IMR-90 (cell line): ENCODE results near the gene DLX1. TPM values are rescaled to one million over a fixed set of nuclear protein-coding genes. Genes with fewer than 3 reads are reported as not detected.

Experiments
- ATAC-seq: fragments of 200-7000 bp; cut with Tn5 transposase; 2 replicates; pipeline ENCODE4 v1.9.1; 2020; ENCODE audit warnings: low read depth, mild to moderate bottlenecking, moderate library complexity
- BruUV-seq: library from RNA; stranded (reverse); fragments of 400-500 nt; replicated peaks from 2 replicates; lab custom pipeline; 2021; lab: Mats Ljungman, UMichigan
- CTCF ChIA-PET: fragments of 300-600 bp; formaldehyde crosslinking; extraction: SDS; loops from one replicate; lab custom pipeline; 2021; ENCODE audit warnings: antibody characterized with exemption; lab: Yijun Ruan, JAX
- POLR2A ChIA-PET: fragments of 300-600 bp; sonication (Branson Sonifier 250); formaldehyde crosslinking; loops from one replicate; lab custom pipeline; 2022; ENCODE audit warnings: antibody characterized with exemption; ENCODE audit not compliant: unreplicated experiment; lab: Charles Lee
- DNase-seq: peaks from one replicate; pipeline ENCODE4 v3.0.0; 2013
- H2AFZ ChIP-seq: replicated peaks from 2 replicates; pipeline ENCODE3; 2013; ENCODE audit warnings: low read length, mild to moderate bottlenecking; ENCODE audit not compliant: poor library complexity
- H2AK5ac ChIP-seq: 2 replicates; pipeline ENCODE4 v1.6.1; 2013; ENCODE audit warnings: low read depth, low read length, inconsistent platforms
- H2AK9ac ChIP-seq: replicated peaks from 2 replicates; pipeline ENCODE3; 2013; ENCODE audit warnings: mild to moderate bottlenecking, low read depth, low read length, moderate library complexity; ENCODE audit not compliant: poor library complexity
- H2BK120ac ChIP-seq: 2 replicates; pipeline ENCODE4 v1.6.1; 2013; ENCODE audit warnings: low read depth, low read length, inconsistent platforms
- H2BK15ac ChIP-seq: 3 replicates; pipeline ENCODE4 v1.6.1; 2013; ENCODE audit warnings: low read depth, low read length, inconsistent platforms
- H2BK20ac ChIP-seq: 2 replicates; pipeline ENCODE4 v1.6.1; 2013; ENCODE audit warnings: low read depth, mild to moderate bottlenecking, inconsistent platforms, low read length, moderate library complexity
- H2BK5ac ChIP-seq: 2 replicates; pipeline ENCODE4 v1.6.1; 2013; ENCODE audit warnings: mild to moderate bottlenecking, low read depth, low read length, inconsistent platforms; ENCODE audit not compliant: poor library complexity, severe bottlenecking
- H3K14ac ChIP-seq: replicated peaks from 2 replicates; pipeline ENCODE4 v1.6.1; 2013; ENCODE audit warnings: low read depth, low read length, inconsistent platforms
- H3K18ac ChIP-seq: 2 replicates; pipeline ENCODE4 v1.6.1; 2013; ENCODE audit warnings: low read depth, low read length, control low read depth
- H3K23ac ChIP-seq: 2 replicates; pipeline ENCODE4 v1.6.1; 2013; ENCODE audit warnings: low read depth, low read length, inconsistent platforms
- H3K27ac ChIP-seq: 2 replicates; pipeline ENCODE4 v1.5.1; 2013; ENCODE audit warnings: mild to moderate bottlenecking, control low read depth, low read length; ENCODE audit not compliant: insufficient read depth
- H3K27me3 ChIP-seq: 2 replicates; pipeline ENCODE4 v1.6.1; 2013; ENCODE audit warnings: low read length; ENCODE audit not compliant: control insufficient read depth, insufficient read depth
- H3K36me3 ChIP-seq: 2 replicates; pipeline ENCODE4 v1.6.1; 2013; ENCODE audit warnings: low read length, mixed read lengths; ENCODE audit not compliant: control insufficient read depth, insufficient read depth
- H3K4ac ChIP-seq: 2 replicates; pipeline ENCODE4 v1.6.1; 2013; ENCODE audit warnings: low read depth, low read length, inconsistent platforms
- H3K4me1 ChIP-seq: 2 replicates; pipeline ENCODE4 v1.6.1; 2013; ENCODE audit warnings: low read length, mixed read lengths; ENCODE audit not compliant: control insufficient read depth, insufficient read depth
- H3K4me2 ChIP-seq: 2 replicates; pipeline ENCODE4 v1.6.1; 2013; ENCODE audit warnings: low read depth, mild to moderate bottlenecking, control low read depth, low read length, moderate library complexity
- H3K4me3 ChIP-seq: 2 replicates; pipeline ENCODE4 v1.5.1; 2013; ENCODE audit warnings: low read depth, mild to moderate bottlenecking, control low read depth, low read length, moderate library complexity; ENCODE audit not compliant: insufficient read depth
- H3K56ac ChIP-seq: 2 replicates; pipeline ENCODE4 v1.6.1; 2013; ENCODE audit warnings: low read length, inconsistent platforms; ENCODE audit not compliant: insufficient read depth; ENCODE audit errors: extremely low read depth
- H3K79me1 ChIP-seq, 2 experiments: 2 replicates each; pipeline ENCODE4 v1.6.1; 2013; ENCODE audit warnings: low read length in 2 of 2, inconsistent platforms in 1 of 2, low read depth in 1 of 2
- H3K9ac ChIP-seq: 2 replicates; pipeline ENCODE4 v1.6.1; 2013; ENCODE audit warnings: low read depth, low read length, control low read depth
- H3K9me1 ChIP-seq: 2 replicates; pipeline ENCODE4 v1.6.1; 2013; ENCODE audit warnings: low read length, inconsistent platforms; ENCODE audit not compliant: insufficient read depth
- H3K9me3 ChIP-seq: 2 replicates; pipeline ENCODE4 v1.6.1; 2013; ENCODE audit warnings: low read length; ENCODE audit not compliant: control insufficient read depth, insufficient read depth
- H4K20me1 ChIP-seq: 2 replicates; pipeline ENCODE4 v1.6.1; 2013; ENCODE audit warnings: low read length, inconsistent platforms; ENCODE audit not compliant: insufficient read depth
- H4K5ac ChIP-seq: 2 replicates; pipeline ENCODE4 v1.6.1; 2013; ENCODE audit warnings: mild to moderate bottlenecking, low read depth, low read length, control low read depth
- H4K8ac ChIP-seq, 2 experiments: 2 replicates each; pipeline ENCODE4 v1.6.1; 2013; ENCODE audit warnings: low read depth in 2 of 2, low read length in 2 of 2, control low read depth in 1 of 2, inconsistent platforms in 1 of 2
- H4K91ac ChIP-seq: 2 replicates; pipeline ENCODE4 v1.6.1; 2013; ENCODE audit warnings: low read depth, low read length, inconsistent platforms; ENCODE audit not compliant: insufficient read depth
- BHLHE40 ChIP-seq: fragments of 150-350 bp; IDR thresholded peaks from 2 replicates; pipeline ENCODE4 v1.6.1; 2016; ENCODE audit warnings: mild to moderate bottlenecking, low read depth, low read length
- CEBPB ChIP-seq: IDR thresholded peaks from 2 replicates; pipeline ENCODE4 v1.6.1; 2012; ENCODE audit warnings: low read depth, low read length, improper control_type of control experiment
- CHD1 ChIP-seq: IDR thresholded peaks from 2 replicates; pipeline ENCODE4 v1.6.1; 2012; ENCODE audit warnings: low read depth, low read length, improper control_type of control experiment
- CTCF ChIP-seq: conservative IDR thresholded peaks from 2 replicates; pipeline ENCODE4 v1.5.1; 2012; ENCODE audit warnings: mild to moderate bottlenecking, low read depth, low read length, improper control_type of control experiment
- ELK1 ChIP-seq: fragments of 150-350 bp; IDR thresholded peaks from 2 replicates; pipeline ENCODE4 v1.6.1; 2016; ENCODE audit warnings: low read depth, mild to moderate bottlenecking, low read length, moderate library complexity, borderline replicate concordance
- FOS ChIP-seq: fragments of 150-350 bp; IDR thresholded peaks from 2 replicates; pipeline ENCODE4 v1.6.1; 2016; ENCODE audit warnings: low read depth, low read length
- MAZ ChIP-seq: IDR thresholded peaks from 2 replicates; pipeline ENCODE4 v1.6.1; 2012; ENCODE audit warnings: low read depth, mild to moderate bottlenecking, low read length, improper control_type of control experiment, moderate library complexity, borderline replicate concordance
- MXI1 ChIP-seq: IDR thresholded peaks from 2 replicates; pipeline ENCODE4 v1.6.1; 2012; ENCODE audit warnings: low read depth, mild to moderate bottlenecking, low read length, moderate library complexity, borderline replicate concordance
- NFE2L2 ChIP-seq: fragments of 150-350 bp; IDR thresholded peaks from 2 replicates; pipeline ENCODE4 v1.6.1; 2016; ENCODE audit warnings: low read depth, mild to moderate bottlenecking, low read length
- RAD21 ChIP-seq: IDR thresholded peaks from 2 replicates; pipeline ENCODE4 v1.6.1; 2012; ENCODE audit warnings: low read length, improper control_type of control experiment
- RFX5 ChIP-seq: IDR thresholded peaks from 2 replicates; pipeline ENCODE4 v1.8.0; 2012; ENCODE audit warnings: low read depth, mild to moderate bottlenecking, low read length, moderate library complexity
- SMC3 ChIP-seq: fragments of 150-350 bp; IDR thresholded peaks from 2 replicates; pipeline ENCODE4 v1.6.1; 2016; ENCODE audit warnings: low read depth, mild to moderate bottlenecking, antibody characterized with exemption, low read length, moderate library complexity
- WGBS, 2 experiments: methylation state at CpG; one replicate each; pipeline versions ENCODE4 v1.1.5 to v1.1.7; 2013; ENCODE audit warnings: missing lambda C conversion rate in 2 of 2; ENCODE audit not compliant: insufficient read length in 1 of 2; ENCODE audit errors: extremely low coverage in 2 of 2; 5-methylcytosine and 5-hydroxymethylcytosine counted together
- dilution Hi-C: fragments of 300-500 bp; cut with HindIII; formaldehyde crosslinking; loops from one replicate; pipeline ENCODE4 v1.14.3; 2018; ENCODE audit warnings: low sequenced_read_pairs; ENCODE audit not compliant: unreplicated experiment
- in situ Hi-C: fragments of 300-500 bp; cut with MboI; formaldehyde crosslinking; loops from 3 replicates; pipeline ENCODE4 v1.14.3; 2019; ENCODE audit warnings: low sequenced_read_pairs, inconsistent platforms, mixed read lengths
- intact Hi-C: fragments of 100-400 bp; cut with micrococcal nuclease; formaldehyde crosslinking; loops from 2 replicates; pipeline ENCODE4 v1.10.0; 2022
- polyA plus RNA-seq, 3 experiments: library from polyadenylated mRNA; depleted of rRNA; stranded (reverse); fragments of >200 nt; gene quantifications; 2 replicates each; pipeline ENCODE4 v1.2.3, GENCODE V29; 2012; ENCODE audit warnings: low replicate concordance in 1 of 3
- total RNA-seq: library from RNA; depleted of rRNA; stranded (reverse); fragments of >200 nt; gene quantifications from 2 replicates; pipeline ENCODE4 v1.2.3, GENCODE V29; 2012

The DLX1 gene
- total and polyA plus RNA-seq, 2 of the 4 experiments (the other 2 are of a cell fraction): 0.36 to 2.2 TPM

- Histone ChIP-seq H4K91ac (no peak overlapping the region), H3K14ac (no peak overlapping the region), H2BK15ac (no peak overlapping the region), H3K27ac (no peak overlapping the region), H2AFZ (no peak overlapping the region), H4K20me1 (no peaks in the 10 kb centered on the region), H2BK5ac (no peak overlapping the region), H4K8ac (no peak overlapping the region), H2AK9ac (no peak overlapping the region), H2BK120ac (no peak overlapping the region), H3K9me3 (no peaks in the 10 kb centered on the region), H4K5ac (no peak overlapping the region), H3K36me3 (no peaks in the 10 kb centered on the region), H3K27me3 (no peaks in the 10 kb centered on the region), H3K79me1 (no peaks in the 10 kb centered on the region), H2BK20ac (no peak overlapping the region), H3K4me1 (no peaks in the 10 kb centered on the region), H3K9ac (no peak overlapping the region), H2AK5ac (no peak overlapping the region), H3K23ac (no peak overlapping the region), H3K18ac (no peak overlapping the region), H3K9me1 (no peaks in the 10 kb centered on the region), H3K4me2 (no peak overlapping the region), H3K56ac (no peak overlapping the region), H3K4ac (no peak overlapping the region), H3K4me3 (no peak overlapping the region)
- ChIA-PET CTCF (no interaction called here), POLR2A (interaction anchor here (0.6 kb wide), 1 partner anchor 12 kb away, joined by 3 read pairs; the partner anchor contains the start of gene DLX1)
- no peak for ATAC-seq
- in situ Hi-C loops (no loop called here), intact Hi-C loops (loop anchor here (5.0 kb wide), 1 partner anchor 46 kb away; no protein-coding TSS in a partner anchor), dilution Hi-C loops (no loop called here)
- BruUV-seq: no TSS peak
- no CpG with 5 or more reads among the region's 4 CpGs for WGBS, 2 experiments
- DNase-seq: no peak
- TF ChIP-seq RAD21: no peak
- TF ChIP-seq RFX5: no peak
- no peak for TF ChIP-seq CEBPB
- TF ChIP-seq CHD1: no peak
- TF ChIP-seq NFE2L2: no peak
- no peak for TF ChIP-seq BHLHE40
- no peak for TF ChIP-seq ELK1
- no peak for TF ChIP-seq CTCF
- TF ChIP-seq SMC3: no peak
- no peak for TF ChIP-seq FOS
- TF ChIP-seq MXI1: no peak
- TF ChIP-seq MAZ: no peak
These were observed 11.8 kb upstream of the DLX1 start for GRCh38 chr2:172073518-172073917.
